Globus pallidus (tissue), 1 donor: ENCODE results near the gene KAT6B.

Source experiments
- DNase-seq: peaks from one replicate; pipeline ENCODE4 v3.0.0-alpha.2; 2015; ENCODE audit warnings: low spot score

Gene KAT6B

DNA sequence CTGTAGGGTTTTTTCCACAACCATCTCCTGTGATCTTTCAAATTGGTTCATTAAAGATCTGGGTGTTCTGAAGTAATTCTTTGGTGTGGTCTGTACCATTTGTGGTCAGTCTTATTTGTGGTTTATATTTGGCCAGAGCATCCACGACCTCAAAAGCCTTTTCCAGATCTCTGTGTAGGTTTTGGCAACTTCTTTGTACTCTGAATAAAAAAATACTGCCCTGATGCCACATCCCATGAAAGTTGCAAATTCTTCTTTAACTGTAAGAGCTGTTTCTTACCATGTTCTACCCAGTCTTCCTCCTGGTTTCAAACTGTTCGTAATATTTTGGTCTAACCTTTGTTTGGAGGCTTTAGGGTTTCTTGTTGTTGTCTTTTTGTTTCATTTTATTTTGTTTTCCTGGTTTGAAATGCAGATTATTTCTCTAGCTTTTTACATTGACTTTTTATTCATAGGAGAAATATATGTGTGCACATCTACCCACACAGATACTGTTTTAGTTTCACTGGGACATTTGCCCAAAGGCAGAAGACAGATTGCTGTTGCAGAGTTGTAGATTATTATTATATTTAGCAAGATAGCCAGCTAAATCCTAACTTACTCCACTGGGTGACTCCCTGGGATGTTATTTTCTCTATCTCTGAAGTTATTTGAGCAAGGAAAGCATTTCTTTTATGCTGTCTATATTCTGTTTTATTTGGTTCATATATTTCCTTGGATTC is 161.8 kb downstream of the KAT6B start:
- DNase-seq = no peak

DNA sequence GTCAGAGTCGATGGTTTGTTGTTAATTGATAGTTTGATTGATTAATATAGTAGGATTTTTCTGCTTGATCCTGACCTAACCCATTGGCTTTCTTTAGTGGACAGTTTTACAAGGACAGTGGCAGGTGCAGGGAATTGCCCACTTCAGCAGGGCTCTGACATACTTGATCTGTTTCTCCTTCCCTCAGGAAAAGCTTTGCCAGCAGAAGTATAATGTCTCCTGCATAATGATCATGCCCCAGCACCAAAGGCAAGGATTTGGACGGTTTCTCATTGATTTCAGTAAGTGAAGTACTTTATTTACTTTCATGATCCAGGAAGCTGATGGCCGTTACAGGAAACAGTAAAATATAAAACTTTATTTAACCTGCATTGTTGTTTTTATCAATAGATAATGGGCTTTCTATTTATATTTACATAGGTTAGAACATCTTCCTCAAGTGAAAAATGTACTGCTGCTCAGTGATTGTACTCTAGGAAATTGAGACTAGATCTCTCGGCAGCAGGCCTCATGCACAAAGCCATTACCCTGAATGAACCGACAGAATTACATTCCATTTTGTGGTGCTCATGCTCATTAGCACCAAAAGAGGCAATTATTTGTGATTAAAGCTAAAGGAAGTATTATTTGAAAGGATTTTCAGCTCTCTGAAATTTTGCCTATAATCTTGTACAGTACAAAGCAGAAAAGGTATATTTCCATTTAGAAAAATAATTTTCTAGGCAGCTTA is 162.6 kb downstream of the KAT6B start:
- no peak for DNase-seq

DNA sequence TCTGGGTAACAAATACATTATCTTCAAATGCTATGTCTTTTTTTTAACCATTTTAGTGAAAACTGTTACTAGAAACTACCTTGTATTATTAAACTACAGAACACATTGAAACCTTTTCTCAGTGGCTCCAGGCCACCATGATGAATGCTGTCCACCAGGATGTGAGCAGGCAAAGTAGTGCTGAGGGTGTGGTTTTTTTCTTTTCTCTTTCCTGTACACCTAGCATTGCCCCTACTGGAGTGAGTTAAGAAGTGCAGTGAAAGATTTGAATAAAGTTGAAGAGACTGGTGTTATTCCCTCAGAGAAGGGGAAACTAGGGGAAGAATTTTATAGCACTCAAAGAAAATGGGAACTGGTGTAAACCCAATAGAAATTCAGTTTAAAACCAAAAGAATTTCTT is 165.0 kb downstream of the KAT6B start:
- no peak for DNase-seq

DNA sequence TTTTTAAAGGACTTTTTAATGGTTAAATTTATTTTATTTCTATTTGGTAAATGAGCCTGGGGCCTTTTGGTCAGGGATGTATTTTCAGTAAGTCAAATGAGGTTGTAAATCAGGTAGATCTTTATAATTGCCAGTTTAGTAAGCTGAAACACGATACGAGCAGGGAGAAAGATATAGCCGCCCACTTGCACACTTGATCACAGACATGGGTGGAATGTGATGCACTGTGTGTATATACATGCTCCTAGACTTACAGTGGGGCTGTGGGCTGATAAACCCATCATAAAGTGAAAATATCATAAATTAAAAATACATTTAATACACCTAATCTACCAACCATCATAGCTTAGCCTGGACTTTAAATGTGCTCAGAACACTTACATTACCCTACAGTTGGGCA is 165.7 kb downstream of the KAT6B start:
- DNase-seq = no peak

DNA sequence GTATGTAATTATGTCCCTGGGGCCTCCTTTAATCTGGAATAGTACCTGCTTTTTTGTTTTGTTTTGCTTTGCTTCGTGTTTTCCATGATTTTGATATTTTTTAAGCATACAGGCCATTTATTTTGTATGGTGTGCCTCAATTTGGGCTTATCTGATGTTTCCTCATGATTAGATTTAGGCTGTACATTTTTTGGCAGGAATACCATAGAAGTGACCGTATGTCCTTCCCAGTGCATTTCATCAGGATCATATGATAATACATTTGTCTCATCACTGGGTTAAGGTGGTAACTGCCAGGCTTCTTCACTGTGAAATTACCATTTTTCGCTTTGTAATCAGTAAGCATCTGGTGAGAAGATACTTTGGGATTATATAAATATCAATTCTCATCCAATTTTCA is 167.2 kb downstream of the KAT6B start:
- no peak for DNase-seq

DNA sequence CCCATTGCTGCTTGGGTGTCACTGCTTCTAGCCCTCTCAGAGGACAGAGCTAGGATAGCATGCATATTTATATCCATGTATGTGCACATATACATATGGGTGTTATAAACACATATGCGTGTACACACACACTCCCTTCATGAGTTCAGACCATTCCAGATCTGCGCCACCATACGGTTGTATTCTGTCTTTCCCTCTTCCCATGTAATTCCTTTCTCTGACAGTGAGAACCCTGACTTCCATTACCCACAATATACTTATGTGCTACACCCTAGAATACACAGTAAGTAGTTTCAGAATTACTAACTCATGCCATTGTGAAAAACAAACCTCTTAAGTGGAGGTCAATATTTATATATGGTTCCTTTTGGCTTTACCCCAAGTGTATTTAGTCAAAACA is 168.5 kb downstream of the KAT6B start:
- no peak for DNase-seq

DNA sequence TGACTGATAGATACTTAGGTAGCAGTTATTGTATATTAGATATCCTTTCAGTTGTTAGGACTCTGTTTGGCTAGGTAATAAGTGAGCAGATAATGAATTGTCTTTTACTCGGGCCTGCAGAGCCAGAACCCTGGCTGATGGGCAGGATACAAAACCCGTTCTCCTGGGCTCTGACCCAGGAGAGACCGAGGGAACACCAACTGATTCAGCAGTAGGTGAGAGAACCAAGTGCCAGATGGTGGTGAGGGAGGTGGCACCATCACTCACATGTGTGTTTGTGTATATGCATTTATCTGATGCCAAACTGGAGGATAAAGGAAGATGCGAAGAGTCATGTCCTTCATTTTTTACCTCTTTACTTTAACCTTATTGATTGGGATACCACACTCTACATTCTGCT is 169.4 kb downstream of the KAT6B start:
- DNase-seq = no peak

DNA sequence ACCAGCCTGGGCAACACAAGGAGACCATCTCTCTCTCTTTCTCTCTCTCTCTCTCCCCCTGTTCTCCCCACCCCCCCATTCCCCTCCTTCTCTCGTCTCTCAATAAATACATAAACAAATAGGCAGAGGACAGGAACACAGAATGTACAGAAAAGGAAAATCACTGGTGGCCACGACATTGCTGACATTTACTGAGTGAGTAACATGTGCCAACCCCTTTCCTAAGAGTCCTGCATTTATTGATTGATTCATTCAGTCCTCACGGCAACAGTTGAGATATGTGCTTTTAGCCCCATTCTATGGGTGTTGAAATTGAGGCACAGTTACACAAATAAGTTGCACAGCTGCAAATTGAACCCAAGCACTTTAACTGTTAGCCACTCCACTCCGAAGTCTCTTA is 170.8 kb downstream of the KAT6B start:
- no peak for DNase-seq

DNA sequence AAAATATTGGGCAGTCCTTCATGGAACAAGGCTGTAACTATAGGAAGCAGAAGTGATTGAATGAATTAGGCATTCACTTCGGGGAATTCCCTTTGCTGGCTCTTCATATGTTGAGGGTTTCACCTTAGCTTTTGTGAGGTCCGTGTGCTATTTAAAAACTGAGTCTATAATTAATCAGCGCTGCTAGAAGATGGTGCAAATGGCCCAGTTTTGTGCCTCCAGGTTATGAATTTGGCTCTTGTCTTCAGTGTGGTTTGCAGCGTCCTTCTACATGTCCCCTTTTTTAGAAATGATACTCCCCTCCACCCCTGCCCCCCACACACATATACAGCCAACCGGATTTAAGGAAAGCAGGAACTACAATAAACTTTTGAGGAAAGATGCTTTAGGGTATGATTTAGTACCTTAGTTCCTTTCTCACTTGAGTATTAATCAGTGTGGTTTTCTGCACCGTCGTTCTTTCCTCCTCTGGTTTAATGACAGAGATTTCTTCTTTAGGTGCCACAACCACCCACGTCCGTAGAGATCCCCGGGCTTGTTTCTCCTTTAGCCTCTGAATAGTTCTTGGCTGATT is 174.4 kb downstream of the KAT6B start:
- no peak for DNase-seq

DNA sequence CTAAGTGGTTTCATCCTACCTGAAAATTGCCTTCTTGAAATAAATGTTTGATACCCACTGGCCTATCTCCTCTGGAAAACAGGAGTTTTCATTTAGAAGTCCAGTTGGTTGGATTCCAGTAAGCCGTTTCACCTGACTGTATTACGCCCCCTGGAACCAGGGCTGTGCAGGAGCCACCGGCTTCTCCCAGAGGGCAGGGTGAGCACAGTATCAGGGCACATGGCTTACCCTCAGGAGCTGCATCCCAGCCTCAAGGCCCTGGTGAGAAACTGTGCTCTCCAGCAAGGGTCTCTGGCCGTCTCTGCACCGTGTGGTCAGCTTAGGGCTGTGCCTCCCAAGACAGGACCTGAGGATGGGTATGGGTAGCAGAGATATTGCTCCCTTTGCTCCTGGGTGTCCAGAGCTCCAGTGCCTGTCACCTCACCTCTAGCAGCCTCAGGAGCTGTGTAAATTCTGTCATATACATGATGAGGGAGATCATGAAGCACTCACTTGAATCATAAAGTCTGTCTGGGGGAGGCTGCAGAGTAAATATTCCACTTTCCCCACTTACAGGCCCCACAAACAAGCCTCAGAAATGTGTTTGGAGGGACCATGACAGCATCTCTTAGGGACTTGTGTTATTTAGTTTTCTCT is 175.4 kb downstream of the KAT6B start:
- no peak for DNase-seq

DNA sequence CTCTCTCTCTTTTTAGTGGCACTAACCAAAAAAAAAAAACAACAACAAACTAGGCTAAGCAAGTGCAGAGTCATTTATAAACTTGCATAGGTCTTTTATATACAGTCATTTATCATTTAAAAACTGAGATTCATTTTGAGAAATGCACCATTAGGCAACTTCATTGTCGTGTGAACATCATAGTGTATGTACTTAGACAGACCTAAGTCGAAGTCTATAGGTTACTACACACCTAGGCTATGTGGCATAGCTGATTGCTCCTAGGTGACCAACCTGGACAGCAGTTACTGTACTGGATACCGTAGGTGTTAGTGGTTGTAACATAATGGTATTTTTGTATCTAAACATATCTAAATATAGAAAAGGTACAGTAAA is 175.9 kb downstream of the KAT6B start:
- no peak for DNase-seq

DNA sequence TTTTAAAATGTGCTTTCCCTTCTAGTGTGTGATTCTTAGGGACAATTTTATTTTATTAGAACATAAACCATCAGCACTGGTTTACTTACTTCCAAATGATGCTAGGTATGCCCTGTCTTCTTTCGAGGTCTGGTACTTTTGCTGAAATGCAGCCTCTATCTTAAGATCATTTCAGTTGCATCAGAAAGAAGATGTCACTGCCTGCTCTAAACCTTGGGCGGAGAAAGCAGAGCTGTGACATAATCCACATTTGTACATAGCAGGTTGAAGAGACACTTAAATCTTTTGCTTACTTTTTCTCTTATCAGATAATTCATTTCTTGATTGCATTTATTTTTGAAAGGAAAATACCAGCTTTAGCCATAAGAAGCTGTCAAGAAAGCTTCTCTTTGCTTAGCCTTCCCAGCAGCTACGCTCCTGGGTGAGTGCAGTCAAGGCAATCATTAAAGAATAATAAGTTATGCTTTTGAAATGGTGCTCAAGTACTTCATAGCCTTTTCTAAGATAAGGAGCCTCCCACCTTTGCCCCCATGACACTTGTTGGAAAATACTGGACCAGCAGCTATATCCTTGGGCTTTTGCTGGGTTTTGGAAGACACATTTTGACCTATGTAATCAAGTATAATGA is 176.7 kb downstream of the KAT6B start:
- DNase-seq = no peak

DNA sequence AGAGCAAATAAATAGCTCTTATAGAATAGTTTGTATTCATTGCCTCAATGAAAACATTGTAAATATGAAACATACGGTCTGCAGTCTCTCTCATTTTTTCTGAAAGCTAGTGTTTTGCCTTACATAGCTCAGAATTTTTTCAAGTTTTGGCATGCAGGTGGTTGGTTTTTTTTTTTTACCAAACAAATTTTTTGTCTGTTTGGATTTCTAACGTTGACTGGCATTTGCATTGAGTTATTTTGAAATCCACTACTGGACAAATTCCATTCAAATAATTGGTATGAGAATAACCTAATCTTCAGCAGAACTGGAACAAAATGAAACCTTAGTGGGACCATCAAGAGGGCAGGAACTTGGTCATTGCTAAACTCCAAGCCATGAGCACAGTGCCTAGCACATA is 177.5 kb downstream of the KAT6B start:
- DNase-seq = no peak

DNA sequence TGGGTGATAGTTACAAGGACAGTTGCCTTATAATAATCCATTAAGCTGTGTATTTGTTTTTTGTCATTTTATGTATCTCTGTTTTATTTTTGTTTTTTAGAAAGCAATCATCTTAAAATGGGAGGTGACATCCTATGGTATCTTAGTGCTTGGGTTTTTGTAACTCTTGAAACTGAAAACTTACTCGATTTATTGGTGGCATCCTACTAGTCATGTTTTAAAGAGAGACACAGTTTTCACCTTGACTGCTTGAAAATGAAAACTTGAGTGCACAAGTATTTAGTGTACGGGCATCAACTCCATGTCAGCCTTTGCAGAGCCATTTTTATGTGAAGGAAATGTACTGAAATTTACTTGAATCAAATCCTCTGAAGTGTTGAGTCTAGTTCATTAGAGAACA is 181.2 kb downstream of the KAT6B start:
- no peak for DNase-seq

DNA sequence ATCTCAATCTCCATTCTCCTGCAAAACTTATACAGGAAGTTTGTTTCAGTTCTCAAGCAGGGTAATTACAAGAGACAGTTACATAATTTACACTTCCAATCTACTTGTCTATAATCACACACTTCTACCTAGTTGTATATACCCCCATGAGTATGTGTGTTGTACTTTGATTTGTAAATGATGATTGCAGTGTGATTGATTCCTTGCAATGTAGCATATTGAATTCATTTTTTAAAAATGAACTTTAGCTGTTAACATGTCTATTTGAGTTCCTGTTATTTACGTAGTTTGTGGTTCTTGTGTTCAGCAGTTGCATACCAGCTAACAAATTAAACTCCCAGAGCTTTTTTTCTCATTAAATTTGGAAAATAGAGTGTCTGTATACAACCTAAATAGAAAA is 182.6 kb downstream of the KAT6B start:
- no peak for DNase-seq

DNA sequence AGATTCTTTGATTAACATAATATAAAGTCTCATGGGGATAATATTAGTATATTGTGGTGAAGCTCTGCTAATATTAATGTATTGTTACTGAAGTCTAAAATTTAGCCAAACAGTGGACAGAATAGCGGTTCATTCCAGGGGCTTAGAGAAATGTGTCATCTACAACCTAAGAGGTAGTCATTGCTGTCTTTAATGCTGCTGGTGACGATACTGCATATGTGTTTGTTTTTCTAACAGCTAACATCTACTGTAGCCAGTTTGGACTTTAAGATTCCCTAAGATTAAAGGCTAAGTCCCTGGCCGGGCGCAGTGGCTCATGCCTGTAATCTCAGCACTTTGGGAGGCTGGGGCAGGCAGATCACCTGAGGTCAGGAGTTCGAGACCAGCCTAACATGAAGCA is 183.0 kb downstream of the KAT6B start:
- DNase-seq = no peak

DNA sequence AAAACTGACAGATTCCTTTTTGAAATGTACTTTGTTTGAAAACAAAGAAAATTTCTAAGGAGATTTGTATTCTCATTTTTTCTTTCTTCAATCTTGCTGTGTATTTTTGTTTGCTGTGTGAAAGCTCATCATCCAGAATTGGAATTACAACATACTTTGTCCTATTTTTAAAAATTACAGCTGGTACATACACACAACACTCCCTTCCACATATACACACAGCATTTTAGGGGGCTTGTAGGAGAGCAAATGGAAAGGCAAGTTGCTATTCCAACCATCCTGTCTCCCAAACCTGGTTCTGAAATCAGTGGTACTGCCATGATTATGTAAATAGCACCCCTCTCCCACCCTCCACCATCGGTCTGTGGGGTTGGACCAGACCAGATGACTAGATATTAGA is 184.0 kb downstream of the KAT6B start:
- no peak for DNase-seq

DNA sequence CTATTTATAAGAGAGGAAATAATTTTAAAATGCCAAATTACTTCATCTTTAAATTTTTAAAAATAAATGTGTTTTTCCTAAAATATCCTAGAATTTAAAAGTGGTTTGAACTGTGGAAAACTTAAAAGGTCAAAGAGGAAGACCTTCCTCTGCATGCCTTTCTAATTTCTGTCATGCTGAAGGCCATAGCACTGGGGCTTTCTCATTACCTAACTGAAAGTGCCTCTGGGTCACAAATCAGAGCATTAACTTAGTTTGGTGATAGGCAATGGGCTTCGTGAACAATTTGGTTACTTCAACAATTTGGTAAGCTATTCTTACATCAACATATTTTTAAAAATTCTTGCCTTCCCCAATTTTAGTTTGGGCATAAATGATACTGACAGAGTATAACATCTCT is 184.8 kb downstream of the KAT6B start:
- DNase-seq = no peak

DNA sequence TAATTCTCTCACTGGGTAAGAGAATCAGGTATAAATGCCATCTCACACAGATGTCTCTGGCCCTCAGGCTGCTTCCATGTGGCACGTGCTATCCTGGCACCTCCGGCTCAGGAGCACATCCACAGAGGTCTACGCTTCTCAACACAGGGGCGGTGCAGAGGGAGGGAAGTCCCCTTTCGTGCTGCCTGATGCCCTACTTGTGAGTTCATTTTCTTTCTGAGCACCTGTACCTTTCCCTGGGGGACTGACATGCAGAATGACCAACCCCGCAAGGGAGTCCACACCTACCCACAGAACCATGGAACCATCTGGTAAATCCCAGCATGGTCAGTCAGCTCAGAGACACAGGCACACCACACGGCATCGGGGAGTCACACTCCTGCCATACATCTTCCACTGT is 186.1 kb downstream of the KAT6B start:
- no peak for DNase-seq

DNA sequence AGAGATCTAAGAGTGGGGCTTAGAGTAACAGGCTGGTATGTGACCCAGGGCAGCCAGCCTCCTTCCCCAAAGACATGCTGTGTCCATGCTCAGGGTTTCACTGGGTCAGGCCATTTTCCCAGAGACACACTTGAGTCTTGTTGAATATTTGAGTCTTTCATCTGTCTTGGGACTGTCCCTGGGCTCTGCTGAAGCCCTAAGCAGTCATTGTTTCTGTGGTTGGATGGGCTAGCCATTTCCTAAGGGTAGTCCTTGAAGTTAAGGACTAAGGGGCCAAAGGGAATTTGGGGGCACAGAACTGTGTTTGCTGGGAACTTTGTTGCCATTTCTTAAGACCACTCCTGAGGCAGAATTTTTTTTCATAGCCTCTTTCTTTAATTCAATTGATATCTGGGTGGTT is 186.6 kb downstream of the KAT6B start:
- DNase-seq = no peak

DNA sequence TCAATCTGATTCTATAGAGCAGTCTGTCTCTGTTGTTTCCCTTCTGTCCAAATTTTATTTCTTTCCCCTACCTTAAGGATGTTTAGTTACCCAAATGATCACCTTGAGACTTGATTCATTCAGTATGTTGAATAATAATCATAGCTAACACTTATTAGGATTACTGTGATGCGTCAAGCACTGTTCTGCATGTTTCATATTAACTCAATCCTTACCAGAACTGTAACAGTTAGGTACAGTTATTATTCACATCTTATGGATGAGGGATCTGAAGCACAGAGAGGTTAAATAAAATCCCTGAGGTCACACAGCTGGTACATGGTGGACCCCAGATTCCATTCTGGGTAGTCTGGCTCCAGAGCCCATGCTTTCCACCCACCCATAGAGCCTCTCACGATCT is 187.1 kb downstream of the KAT6B start:
- DNase-seq = no peak

DNA sequence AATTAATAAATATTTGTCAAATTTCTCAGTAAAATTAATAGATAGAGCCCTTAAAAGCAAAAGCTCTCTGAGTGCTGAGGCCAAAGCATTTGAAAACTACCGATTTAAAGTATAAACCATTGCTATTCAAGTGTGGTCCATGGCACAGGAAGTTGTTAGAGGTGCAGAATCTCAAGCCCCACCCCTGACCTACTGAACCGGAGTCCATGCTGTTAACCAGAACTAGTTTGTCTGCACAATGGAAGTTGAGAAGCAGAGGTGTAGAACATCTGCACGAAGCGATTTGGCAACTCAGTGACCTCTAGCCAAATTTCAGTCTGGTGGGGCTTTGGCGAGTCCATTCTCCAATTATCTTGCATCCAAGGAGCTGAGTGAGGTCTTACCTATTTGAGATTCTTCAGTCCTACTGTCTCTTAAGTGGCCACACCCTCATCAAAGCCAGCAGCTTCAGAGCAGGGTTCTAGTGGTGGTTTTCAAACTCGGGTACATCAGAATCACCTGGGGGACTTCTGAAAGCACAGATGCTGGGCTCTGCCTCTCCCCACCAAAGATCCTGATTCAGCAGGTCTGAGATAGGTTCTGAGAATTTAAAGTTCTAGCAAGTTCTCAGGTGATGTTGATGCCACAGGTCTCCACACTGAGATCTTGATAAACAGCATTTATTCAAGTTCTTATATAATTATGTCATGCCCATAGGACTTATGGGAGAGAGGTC is 188.3 kb downstream of the KAT6B start:
- DNase-seq = no peak
